ENCODE results near the gene HIBCH. TPM values are rescaled to one million over a fixed set of nuclear protein-coding genes. Genes with fewer than 3 reads are reported as not detected.

HIBCH gene
- total and polyA plus RNA-seq, 2 donors from 2014 or later: 35.7 to 115 TPM

- FAIRE-seq: no peak
- intact Hi-C loops (cut with DNase I): no loop called here
- H3K27ac ChIP-seq (ENCODE audit: low read depth in 2 of 2, low read length in 2 of 2): no peak overlapping the region
Observed at GRCh38 chr2:190183539-190183938, 136.1 kb downstream of the HIBCH start.

GRCh38 chr2:190182071-190182524 is 137.5 kb downstream of the HIBCH start:
- DNase-seq (no peak), FAIRE-seq (no peak)
- Histone ChIP-seq H3K36me3 (ENCODE audit: control insufficient read depth in 2 of 3, insufficient read depth in 3 of 3, low read length in 3 of 3) (no peaks in the 10 kb centered on the region), H3K4me3 (ENCODE audit: low read length in 3 of 3) (no peak overlapping the region), H3K9me3 (ENCODE audit: control insufficient read depth in 2 of 3, insufficient read depth in 1 of 3, low read length in 3 of 3) (no peaks in the 10 kb centered on the region), H3K4me1 (ENCODE audit: control insufficient read depth in 2 of 3, insufficient read depth in 2 of 3, low read depth in 1 of 3, low read length in 3 of 3) (peaks cover 0 to 3% (median 0%) of the 10 kb centered on the region in 3 donors), H3K27ac (ENCODE audit: low read depth in 2 of 2, low read length in 2 of 2) (no peak overlapping the region), H3K27me3 (ENCODE audit: control insufficient read depth, insufficient read depth, low read length) (no peaks in the 10 kb centered on the region), H3K9ac (ENCODE audit: low read length in 3 of 3) (no peak overlapping the region)
- no peak for TF ChIP-seq CTCF (IDR thresholded peaks at IDR 0.05; ENCODE audit: borderline replicate concordance, extremely low read depth, insufficient read depth)
- intact Hi-C loops (cut with DNase I): no loop called here

More at GRCh38 chr2:190183539-190183938, 136.1 kb downstream of the HIBCH start:
- Histone ChIP-seq H3K4me1 (ENCODE audit: control insufficient read depth in 2 of 3, insufficient read depth in 2 of 3, low read depth in 1 of 3, low read length in 3 of 3) (peaks cover 0 to 3% (median 0%) of the 10 kb centered on the region in 3 donors), H3K27me3 (ENCODE audit: control insufficient read depth, insufficient read depth, low read length) (no peaks in the 10 kb centered on the region), H3K9me3 (ENCODE audit: control insufficient read depth in 2 of 3, insufficient read depth in 1 of 3, low read length in 3 of 3) (no peaks in the 10 kb centered on the region), H3K4me3 (ENCODE audit: low read length in 3 of 3) (no peak overlapping the region), H3K36me3 (ENCODE audit: control insufficient read depth in 2 of 3, insufficient read depth in 3 of 3, low read length in 3 of 3) (no peaks in the 10 kb centered on the region), H3K9ac (ENCODE audit: low read length in 3 of 3) (no peak overlapping the region)
- no peak for DNase-seq
- TF ChIP-seq CTCF (IDR thresholded peaks at IDR 0.05; ENCODE audit: borderline replicate concordance, extremely low read depth, insufficient read depth): no peak

- DNase-seq (peak in 1 of 5 donors; percentile 57), FAIRE-seq (no peak)
- intact Hi-C loops (cut with DNase I): no loop called here
Observed at GRCh38 chr2:190181123-190181669, 138.4 kb downstream of the HIBCH start.

More at GRCh38 chr2:190181123-190181669, 138.4 kb downstream of the HIBCH start:
- no peaks in the 10 kb centered on the region for H3K27me3 ChIP-seq (ENCODE audit: control insufficient read depth, insufficient read depth, low read length)
- peak overlapping the region; percentile 68 to 81 for H3K27ac ChIP-seq (ENCODE audit: low read depth in 2 of 2, low read length in 2 of 2)
- no peak for TF ChIP-seq CTCF (IDR thresholded peaks at IDR 0.05; ENCODE audit: borderline replicate concordance, extremely low read depth, insufficient read depth)
- H3K4me1 ChIP-seq (ENCODE audit: control insufficient read depth in 2 of 3, insufficient read depth in 2 of 3, low read depth in 1 of 3, low read length in 3 of 3): peaks cover 0 to 3% (median 0%) of the 10 kb centered on the region in 3 donors
- no peaks in the 10 kb centered on the region for H3K9me3 ChIP-seq (ENCODE audit: control insufficient read depth in 2 of 3, insufficient read depth in 1 of 3, low read length in 3 of 3)
- H3K9ac ChIP-seq (ENCODE audit: low read length in 3 of 3): peak overlapping the region in 2 of 3 donors; percentile 39 to 86
- H3K4me3 ChIP-seq (ENCODE audit: low read length in 3 of 3): peak overlapping the region; percentile 39 to 76 (median 74)
- H3K36me3 ChIP-seq (ENCODE audit: control insufficient read depth in 2 of 3, insufficient read depth in 3 of 3, low read length in 3 of 3): no peaks in the 10 kb centered on the region

Measured in kidney (tissue), 14 donors.